ENCODE measurements around the gene MLLT3.

The MLLT3 gene

DNA sequence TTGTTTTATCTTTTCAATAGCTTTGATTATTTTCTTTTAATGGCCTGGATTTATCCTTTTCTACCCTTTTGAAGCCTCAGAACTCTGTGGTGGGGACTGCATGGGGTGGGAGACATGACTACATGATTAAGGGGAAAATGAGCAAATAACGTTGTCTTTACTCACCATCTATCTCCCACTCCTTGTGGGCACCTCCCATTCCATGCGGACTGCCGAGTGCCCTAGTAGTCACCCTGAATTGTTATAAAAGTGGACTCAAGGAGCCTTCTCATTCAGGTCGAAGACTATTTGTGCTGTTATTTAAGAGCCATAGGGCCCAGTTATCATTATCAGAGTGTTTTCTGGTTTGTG is 281.8 kb downstream of the MLLT3 start:
- DNase-seq (ENCODE audit: low spot score), result no peak

DNA sequence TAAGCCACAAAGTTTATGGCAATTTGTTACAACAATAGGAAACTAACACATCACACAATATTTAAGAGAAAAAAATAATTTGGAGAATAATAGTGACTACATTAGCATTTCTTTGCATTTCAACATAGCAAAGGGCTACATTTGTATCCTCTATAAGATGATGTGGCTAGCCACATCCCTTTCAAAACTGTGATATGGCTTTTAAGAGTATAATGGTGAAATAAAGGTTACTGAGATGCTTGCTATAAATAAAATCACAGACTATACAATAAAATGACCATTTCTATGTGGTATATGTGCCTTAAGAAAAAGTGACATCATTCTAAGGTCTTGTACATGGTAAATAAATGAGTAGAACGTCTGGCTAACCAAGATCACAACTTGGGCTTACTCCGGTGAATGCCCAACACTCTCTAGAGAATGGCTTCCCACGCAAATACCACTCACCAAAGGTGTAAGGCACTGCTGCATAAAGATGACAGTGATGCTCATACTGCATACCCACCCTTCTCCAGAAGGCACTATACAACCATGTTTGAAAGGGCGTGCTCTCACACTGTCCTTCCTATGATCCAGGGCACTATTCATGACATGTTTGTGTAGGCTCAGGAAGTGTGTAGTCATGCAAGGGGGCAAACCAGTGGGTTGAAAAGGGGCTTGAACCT is 286.5 kb downstream of the MLLT3 start:
- DNase-seq (ENCODE audit: low spot score), result no peak

DNA sequence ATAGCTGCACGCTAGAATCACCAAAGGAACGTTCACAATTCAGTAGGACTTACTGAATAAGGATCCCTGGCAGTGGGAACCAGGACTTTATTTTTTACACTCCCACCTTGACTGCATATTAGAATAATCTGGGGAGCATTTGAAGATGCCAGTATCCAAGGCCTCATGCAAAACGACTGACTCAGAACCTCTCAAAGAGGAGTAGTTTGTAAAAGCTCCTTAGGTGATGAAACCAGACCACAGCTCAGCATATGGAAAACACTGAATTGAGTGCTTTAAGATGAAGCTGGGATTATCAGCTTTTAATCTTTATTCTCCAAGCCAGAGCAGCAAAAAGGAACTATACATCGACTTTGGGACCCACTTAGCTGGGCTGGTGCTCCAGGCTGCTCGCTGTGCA is 288.3 kb downstream of the MLLT3 start:
- DNase-seq (ENCODE audit: low spot score), result no peak

DNA sequence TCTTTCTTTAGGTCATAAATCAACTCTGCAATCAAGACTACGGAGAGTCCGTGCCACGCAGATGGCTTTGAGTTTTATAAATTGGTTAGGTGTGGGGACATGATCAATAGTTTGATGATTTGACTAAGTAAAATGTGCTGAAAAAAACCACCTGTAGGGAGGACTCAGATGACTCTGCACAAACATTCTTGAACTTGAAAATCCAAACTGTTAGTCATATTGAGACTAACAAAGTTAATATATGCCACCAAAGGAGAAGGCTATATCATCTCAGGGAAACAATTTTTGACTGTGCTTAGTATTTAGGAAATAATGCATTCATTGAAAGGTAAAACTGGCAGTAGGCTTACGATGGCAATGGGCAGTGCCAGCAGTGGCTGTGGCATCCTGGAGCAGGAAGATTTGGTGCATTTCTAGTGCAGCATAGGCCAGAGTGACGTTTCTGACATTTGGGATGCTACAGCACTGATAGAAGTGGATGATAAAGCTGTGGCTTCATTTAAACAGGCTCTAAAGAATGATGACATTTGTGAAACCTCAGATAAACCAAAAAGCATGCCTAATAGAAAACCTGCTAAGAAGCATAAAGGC is 291.1 kb downstream of the MLLT3 start:
- no peak for DNase-seq (ENCODE audit: low spot score)

DNA sequence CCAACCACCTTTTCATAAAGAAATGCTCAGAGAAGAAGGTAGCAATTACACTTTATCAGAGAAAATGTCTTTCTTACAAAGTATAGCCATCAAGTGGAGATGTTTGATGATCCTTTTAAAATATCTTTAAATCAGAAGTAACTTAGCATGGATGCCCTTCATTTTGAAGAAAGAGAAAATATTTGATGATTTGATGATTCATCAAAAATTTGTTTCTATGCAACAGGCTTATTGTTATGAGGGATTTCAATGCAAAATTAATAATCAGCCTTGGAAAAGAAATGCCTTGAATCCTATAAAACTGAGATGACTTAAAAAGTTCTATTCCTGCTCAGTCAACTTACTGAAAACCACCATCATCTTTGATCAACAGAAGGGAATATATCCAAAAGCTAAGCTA is 291.6 kb downstream of the MLLT3 start:
- DNase-seq (ENCODE audit: low spot score), result no peak

DNA sequence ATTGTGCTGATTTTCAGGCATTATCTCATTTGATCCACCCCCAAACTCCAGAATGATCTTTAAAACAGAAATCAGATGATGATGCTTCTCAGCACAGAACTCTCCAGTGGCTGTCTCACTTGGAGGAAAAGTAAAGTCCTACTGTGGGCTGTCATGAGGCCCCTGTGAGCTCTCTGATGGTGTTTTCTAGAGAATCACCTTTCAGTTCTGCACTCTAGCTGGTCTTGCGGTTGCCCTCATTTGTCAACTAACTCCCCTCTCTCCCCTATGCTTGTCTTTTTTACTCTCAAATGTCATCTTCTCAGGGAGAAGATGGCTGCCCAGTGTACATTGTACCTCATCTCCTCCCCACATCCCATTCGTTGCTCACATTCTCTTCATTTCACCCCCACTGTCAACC is 295.8 kb downstream of the MLLT3 start:
- DNase-seq (ENCODE audit: low spot score), result no peak

DNA sequence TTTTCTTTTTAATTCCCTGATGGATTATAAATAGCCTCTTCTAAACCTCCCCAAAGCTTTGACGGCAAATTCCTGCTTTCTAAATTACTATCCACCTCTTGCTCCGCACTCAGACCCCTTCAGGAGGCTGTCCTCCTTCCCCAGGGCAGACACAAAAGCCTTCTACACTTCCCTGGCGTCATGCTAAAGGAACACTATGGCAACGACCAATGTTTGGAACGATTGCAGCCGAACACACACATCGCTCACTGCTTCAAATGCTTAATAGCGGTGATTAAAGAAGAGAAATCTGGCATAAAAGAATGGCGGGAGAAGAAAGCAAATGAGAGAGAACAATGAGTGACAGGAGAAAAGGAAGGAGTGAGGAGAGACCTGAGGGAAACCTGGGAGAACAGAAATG is 297.3 kb downstream of the MLLT3 start:
- DNase-seq (ENCODE audit: low spot score), result no peak

DNA sequence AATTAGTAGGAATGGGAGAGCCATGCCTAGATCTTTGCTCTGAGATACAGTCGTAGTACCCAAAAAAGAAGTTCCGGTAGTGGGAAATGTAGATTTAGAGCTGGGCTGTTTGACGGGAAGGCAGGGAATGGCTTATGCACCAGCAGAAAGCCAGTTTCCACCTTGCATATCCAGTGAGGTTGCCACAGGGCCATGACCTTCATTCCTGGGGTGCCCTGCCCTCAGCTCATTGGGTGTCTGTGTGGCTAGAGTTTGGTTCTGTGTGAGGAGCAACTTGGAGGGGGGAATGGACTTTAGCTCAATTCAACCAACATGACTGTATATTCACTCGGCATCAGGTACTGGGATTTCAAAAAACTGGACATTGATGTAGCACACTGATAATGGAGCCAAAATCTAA is 300.1 kb downstream of the MLLT3 start:
- DNase-seq (ENCODE audit: low spot score), result no peak

DNA sequence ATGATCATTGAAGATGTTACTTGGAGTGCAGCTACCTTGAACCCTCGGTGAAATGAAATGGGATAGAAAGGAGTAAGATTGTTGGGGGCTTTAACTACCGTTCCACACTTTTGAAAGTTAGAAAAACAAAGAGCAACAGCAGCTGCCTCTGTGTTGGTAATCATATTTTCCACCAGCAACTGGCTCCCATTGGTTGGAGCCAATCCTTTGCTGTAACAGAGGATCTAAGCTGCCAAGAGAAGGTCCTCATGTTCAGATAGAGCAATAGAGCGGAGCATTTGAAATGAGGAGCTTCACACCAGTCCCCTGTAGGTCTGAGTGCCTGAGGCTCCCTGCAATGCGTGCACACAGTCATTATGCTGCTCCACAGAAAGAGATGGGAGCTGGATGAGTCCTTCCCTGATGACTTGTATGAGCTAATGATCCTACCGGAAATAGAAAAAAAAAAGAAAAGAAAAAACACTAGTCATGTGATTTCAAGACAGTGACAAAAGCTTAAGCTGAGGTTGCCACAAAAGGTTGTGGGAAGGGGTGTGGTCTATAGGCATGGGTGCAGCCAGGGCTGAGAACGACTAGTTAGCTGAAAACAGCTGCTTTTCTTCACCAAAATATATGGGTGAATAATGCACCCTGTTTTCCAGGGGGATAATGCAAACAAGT is 300.7 kb downstream of the MLLT3 start:
- DNase-seq (ENCODE audit: low spot score), result no peak

DNA sequence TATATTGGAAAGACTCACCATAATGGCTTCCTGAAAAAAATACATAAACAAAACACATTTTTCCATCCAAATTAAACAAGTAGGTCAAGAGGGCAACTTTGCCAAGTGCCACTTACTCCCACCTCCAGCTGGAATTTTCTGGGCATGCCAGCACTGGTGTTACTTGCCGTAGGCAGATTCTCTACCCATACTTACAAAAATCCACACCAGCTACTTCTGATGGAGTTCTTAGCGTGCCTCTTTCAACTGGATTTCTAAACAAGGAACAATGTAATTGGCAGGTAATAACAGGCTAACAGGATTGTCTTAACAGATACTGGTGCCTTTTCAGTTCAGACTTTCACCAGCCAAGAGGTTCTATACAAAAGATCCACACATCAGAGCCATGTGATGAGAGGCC is 301.4 kb downstream of the MLLT3 start:
- DNase-seq (ENCODE audit: low spot score), result no peak

DNA sequence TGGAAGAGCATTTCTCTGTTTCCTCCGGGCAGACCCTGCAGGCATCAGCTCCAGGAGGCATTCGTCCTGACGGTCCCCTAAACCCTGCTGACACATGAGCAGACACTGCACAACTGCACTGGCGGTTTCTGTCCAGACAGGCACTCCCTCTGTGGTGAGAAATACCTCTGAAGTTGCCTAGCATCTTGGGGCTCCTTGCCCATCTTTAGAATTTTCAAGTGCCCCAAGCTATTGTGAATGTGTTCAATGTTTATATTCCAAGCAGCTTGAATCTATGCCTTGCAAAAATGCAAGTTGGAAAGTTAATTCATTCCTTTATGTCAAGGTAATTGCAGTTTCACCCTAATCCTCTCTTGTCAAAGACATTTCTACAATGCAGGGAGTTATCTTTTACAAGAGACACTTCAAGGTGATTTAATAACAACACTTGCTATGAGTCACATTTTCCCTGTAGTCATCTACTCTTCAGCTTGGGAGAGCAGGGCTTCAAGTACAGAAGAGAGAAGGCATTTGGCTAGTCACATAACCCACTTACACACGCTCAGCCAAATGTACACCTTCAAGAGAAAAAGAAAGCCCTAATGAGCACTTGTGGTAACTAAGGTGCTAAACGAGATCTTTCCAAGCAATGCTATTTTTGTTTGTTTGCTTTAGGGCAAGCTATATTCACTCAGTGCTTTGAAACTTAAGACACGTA is 302.5 kb downstream of the MLLT3 start:
- DNase-seq (ENCODE audit: low spot score), result no peak

DNA sequence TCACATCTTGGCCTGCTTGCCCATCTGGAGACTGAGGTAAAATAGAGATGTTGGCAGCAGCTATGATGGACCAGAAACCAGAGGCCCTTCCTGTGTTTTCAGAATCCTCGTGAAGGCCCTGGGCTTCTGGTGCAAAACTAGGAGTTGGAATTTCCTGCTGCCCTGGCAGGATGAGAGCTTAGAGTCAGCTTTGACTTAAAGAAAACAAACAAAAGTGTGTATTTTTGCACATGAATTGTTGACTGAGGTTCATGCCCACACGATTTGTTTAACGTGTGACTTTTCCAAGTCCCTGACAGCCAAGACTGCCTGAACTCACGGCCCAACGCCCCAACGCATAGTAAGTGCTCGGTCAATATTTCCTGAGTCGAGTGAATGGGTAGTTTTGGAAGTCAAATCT is 303.1 kb downstream of the MLLT3 start:
- no peak for DNase-seq (ENCODE audit: low spot score)

DNA sequence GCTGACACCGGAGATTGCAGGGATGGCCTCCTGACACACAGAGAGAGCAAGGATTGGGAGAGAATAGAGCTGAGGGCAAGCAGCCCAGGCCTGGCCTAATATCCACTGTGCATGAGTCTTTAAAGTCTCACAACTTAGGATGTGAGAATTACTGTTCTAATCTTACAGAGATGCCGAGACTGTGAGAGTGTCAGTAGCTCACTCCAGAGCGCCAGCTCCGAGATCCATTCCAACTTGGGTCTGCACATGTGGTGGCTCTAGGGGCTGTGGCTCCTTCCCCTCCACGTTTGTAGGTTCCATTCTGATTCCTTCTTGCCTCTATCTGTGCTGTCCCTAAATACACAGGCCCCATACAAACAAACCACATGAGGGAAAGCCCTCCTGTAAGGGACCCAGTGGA is 304.6 kb downstream of the MLLT3 start:
- DNase-seq (ENCODE audit: low spot score), result no peak

DNA sequence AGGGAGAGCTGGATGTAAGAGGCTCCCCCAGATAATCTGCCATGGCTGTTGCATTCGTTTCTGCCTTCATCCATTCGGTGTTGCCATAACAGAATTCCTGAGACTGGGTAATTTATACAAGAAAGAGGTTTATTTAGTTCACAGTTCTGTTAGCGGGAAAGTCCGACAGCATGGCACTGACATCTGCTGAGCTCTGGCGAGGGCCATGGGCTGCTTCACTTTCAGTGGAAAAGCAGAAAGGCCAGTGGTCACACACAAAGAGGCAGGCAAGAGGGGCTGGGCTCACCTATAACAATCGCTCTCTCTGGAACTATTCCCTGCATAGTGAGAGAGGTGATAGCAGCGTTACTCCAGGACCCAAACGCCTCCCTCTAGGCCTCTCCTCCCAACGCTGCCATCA is 305.9 kb downstream of the MLLT3 start:
- no peak for DNase-seq (ENCODE audit: low spot score)

DNA sequence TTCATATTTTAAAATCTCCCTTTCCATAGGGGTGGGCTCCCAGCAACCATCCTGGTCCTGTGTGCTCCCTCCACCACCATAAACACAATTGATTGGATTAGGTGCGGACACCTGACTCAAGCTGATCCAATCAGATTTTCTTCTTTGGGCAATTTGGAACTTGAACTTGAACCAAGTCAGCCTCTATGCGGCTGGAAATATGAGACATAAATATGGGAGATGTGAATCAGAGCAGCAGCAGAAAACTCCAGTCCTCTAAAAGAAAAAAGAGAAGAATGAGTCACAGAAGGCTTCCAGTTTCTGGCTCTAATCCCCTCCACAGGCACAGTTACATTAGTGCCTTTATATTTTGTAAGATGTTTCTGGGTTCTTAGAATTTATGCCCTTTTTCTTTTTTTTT is 306.6 kb downstream of the MLLT3 start:
- peak; percentile 78 for DNase-seq (ENCODE audit: low spot score)

DNA sequence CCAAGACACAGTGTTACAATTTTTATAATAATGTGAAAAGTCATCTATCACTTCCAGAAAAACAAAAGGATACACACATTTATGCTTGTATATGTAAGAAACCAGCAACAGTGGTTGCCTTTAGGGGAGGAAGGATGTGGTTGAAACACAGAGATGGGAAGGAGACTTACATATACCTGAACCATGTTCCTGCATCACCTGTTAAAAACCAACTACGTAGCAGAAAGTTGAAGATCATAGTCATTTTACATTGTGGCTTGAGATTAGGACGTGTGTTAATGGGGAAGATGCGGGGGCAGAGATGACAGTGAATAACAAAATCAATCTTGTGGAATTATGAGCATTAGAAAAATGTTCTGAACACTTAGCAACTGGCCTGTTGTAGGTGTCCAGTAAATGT is 307.3 kb downstream of the MLLT3 start:
- no peak for DNase-seq (ENCODE audit: low spot score)

DNA sequence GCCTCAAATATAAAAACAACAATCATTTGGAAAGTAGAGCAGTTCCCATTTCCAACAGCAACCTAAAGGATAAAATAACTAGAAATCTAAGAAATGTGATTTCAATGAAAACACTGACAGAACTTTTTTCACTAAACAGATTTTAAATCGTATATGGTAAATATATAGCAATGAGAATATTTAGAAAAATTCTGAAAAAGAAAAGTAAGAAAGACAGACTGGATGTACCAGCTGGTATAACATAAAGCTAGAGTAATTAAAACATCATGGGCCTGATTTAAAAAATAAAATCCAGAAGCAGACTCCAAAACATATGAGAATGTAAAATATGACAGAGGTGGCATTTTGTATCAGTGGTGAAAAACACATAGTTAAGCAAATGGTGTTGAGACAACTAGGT is 308.9 kb downstream of the MLLT3 start:
- no peak for DNase-seq (ENCODE audit: low spot score)

DNA sequence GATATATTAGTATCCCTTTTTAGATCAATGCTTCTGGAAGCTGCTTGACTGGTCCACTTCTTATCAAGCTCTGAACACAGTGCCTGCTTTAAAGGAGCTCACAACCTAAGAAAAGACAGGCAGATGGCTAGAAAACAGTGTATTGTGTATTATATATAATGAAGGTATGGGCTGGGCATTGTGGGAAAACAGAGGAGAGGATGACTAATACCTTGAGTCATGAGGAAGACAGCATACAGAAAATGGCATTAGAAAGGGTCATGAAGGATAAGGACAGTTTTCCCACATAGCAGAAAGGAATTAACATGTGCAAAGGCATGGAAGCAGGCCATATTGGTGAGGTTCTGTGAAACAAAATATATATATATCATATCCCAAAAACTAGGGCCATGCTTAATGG is 309.6 kb downstream of the MLLT3 start:
- no peak for DNase-seq (ENCODE audit: low spot score)

DNA sequence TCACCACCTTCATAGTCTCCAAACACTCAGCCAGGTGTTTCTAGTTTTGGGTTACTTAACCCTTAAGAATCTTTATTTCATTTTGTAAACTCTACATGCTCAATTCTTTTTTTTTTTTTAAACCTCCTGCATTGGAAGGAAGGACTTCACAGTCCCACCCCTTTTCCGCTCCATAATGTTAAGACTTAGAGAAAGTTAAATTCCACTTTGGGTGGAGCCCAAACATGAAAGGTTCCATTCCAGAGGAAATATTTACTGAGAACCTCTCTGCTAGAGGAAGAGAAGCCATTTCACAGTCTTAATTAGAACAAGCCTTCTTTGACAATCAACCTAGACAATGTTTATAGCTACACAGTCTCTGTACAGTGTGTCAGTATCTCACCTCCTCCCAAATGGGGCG is 312.3 kb downstream of the MLLT3 start:
- no peak for DNase-seq (ENCODE audit: low spot score)

DNA sequence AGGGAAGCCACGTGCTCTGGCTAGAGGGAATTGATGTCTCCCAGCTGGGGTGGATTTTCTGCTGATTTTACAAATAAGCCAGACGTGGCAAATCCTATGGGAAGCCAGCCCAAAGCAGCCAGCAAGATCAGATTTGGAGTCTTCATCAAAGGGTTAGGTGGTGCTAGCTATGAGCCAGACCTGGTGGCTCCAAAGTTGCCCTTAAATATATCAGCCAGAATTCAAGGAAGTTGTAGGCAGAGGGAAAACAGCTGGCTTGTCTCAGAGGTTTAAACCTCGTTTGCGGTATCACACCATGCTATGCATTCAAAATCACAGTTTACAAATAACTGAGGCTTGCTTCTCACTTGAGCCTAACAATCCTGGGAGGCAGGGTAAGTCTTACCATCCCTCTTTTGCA is 313.2 kb downstream of the MLLT3 start:
- no peak for DNase-seq (ENCODE audit: low spot score)

DNA sequence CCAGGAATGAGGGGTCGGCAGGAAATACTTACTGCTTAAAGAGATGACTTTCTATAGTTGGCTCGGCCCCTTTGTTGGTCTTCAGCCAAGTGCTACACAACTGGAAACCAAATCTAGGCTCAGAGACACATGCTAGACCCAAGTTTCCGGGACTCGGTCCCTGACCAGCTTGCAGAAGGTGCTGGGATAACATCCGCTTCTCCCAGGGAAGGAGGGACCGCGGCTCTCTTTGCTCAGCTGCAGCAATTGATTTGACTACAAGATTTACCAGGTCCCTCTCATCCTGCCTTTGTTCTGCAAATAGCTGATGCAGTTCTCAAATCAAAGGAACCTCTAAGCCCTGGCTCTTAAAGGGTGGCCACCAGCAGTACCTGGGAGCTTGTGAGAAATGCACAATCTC is 314.7 kb downstream of the MLLT3 start:
- DNase-seq (ENCODE audit: low spot score), result no peak

DNA sequence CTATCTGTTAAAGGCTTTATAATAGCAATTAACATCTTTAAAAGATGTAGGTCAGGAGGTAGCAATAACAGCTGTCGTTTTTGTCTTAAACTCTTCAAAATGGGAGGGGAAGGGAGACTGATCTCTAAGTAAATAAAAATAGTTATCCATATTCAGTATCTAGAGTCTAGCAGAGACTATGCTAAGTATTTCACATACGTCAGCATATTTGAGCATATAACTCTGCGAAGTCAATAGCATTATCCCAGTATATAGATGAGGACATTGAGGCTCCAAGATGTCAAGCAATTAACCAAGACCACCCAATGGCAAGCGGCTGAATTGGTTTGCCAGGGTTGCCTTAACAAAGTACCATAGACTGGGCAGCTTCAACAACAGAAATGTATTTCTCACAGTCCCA is 316.8 kb downstream of the MLLT3 start:
- no peak for DNase-seq (ENCODE audit: low spot score)

DNA sequence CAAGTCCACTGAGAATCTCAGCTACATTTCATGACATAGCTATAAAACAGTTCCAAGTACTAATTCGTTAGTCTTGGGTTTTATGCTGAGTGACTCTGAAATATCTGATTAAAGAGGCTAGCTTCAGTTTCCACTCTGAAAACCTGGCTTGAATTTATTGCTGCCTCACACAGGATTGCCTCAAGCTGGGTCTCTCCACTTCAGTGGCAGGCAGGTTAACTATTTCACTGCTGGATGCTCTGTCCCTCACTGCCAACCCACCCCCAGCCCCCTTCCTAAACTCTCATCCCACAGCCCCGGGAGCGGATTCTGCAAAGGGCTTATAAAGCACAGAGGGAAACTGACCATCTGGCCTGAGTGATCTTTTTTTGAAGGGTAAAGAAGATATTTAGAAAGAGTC is 318.3 kb downstream of the MLLT3 start:
- no peak for DNase-seq (ENCODE audit: low spot score)
